WTC11 (cell line): Measurements from ENCODE around the gene DAPK3. TPM values are rescaled to one million over a fixed set of nuclear protein-coding genes. Genes with fewer than 3 reads are reported as not detected.

Experiments used
- ATAC-seq: fragments of 200-7000 bp; cut with Tn5 transposase; 2 replicates; pipeline ENCODE4 v1.10.0; 2021; ENCODE audit warnings: mild to moderate bottlenecking, moderate library complexity
- CTCF ChIA-PET: fragments of 300-600 bp; sonication (Branson Sonifier 250); formaldehyde crosslinking; loops from one replicate; lab custom pipeline; 2021; ENCODE audit warnings: antibody characterized with exemption; lab: Charles Lee
- POLR2A ChIA-PET: fragments of 350-600 bp; sonication (Branson Sonifier 250); formaldehyde crosslinking; loops from one replicate; lab custom pipeline; 2021; ENCODE audit warnings: antibody characterized with exemption; lab: Charles Lee
- DNase-seq: peaks from one replicate; pipeline ENCODE4 v3.0.0; 2021; ENCODE audit warnings: low spot score
- H3K27ac Mint-ChIP-seq: 2 replicates; pipeline ENCODE4 v1.8.0; 2021; ENCODE audit warnings: mixed read lengths
- H3K27me3 Mint-ChIP-seq: 2 replicates; pipeline ENCODE4 v1.8.0; 2021; ENCODE audit warnings: low read depth, mild to moderate bottlenecking, moderate library complexity, mixed read lengths
- H3K36me3 Mint-ChIP-seq: 2 replicates; pipeline ENCODE4 v1.8.0; 2021; ENCODE audit warnings: mixed read lengths
- H3K4me1 Mint-ChIP-seq: 2 replicates; pipeline ENCODE4 v1.8.0; 2022; ENCODE audit warnings: mixed read lengths
- H3K4me3 Mint-ChIP-seq: 2 replicates; pipeline ENCODE4 v1.8.0; 2021; ENCODE audit warnings: mild to moderate bottlenecking, moderate library complexity, mixed read lengths
- H3K9me3 Mint-ChIP-seq: 2 replicates; pipeline ENCODE4 v1.8.0; 2021; ENCODE audit warnings: mixed read lengths
- CREM ChIP-seq: sonication (generic); formaldehyde crosslinking; IDR thresholded peaks from 2 replicates; pipeline ENCODE4 v1.8.1; 2022; ENCODE audit warnings: mild to moderate bottlenecking, missing genetic modification reagents, moderate library complexity
- ELF4 ChIP-seq: sonication (generic); formaldehyde crosslinking; IDR thresholded peaks from 2 replicates; pipeline ENCODE4 v1.8.1; 2022; ENCODE audit warnings: low read depth, mild to moderate bottlenecking, moderate library complexity, missing genetic modification reagents
- EMX1 ChIP-seq: fragments of 250-450 bp; sonication (Bioruptor Pico); IDR thresholded peaks from 2 replicates; pipeline ENCODE4 v1.8.0; 2021; ENCODE audit warnings: mild to moderate bottlenecking
- GABPB1 ChIP-seq: sonication (generic); formaldehyde crosslinking; IDR thresholded peaks from 2 replicates; pipeline ENCODE4 v1.8.1; 2023; ENCODE audit warnings: mild to moderate bottlenecking, missing genetic modification reagents
- JUN ChIP-seq: sonication (generic); formaldehyde crosslinking; IDR thresholded peaks from 2 replicates; pipeline ENCODE4 v1.8.0; 2023; ENCODE audit warnings: mild to moderate bottlenecking, missing genetic modification reagents
- NR1H2 ChIP-seq: sonication (generic); formaldehyde crosslinking; IDR thresholded peaks from 2 replicates; pipeline ENCODE4 v1.9.0; 2021; ENCODE audit warnings: mild to moderate bottlenecking, moderate library complexity, missing genetic modification reagents
- NR3C1 ChIP-seq: sonication (generic); formaldehyde crosslinking; conservative IDR thresholded peaks from 2 replicates; pipeline ENCODE4 v1.8.1; 2023; ENCODE audit warnings: low read depth, mild to moderate bottlenecking, missing genetic modification reagents
- OVOL2 ChIP-seq: fragments of 250-450 bp; sonication (Bioruptor Pico); IDR thresholded peaks from 2 replicates; pipeline ENCODE4 v1.9.0; 2021; ENCODE audit warnings: mild to moderate bottlenecking, borderline replicate concordance
- TEAD1 ChIP-seq: sonication (generic); formaldehyde crosslinking; IDR thresholded peaks from 2 replicates; pipeline ENCODE4 v1.8.0; 2022; ENCODE audit warnings: mild to moderate bottlenecking, missing genetic modification reagents
- TEAD4 ChIP-seq: sonication (generic); formaldehyde crosslinking; IDR thresholded peaks from 2 replicates; pipeline ENCODE4 v1.8.0; 2022; ENCODE audit warnings: mild to moderate bottlenecking, missing genetic modification reagents
- ZBTB21 ChIP-seq: sonication (generic); formaldehyde crosslinking; IDR thresholded peaks from 2 replicates; pipeline ENCODE4 v1.8.1; 2023; ENCODE audit warnings: mild to moderate bottlenecking, missing genetic modification reagents, borderline replicate concordance
- ZNF121 ChIP-seq: sonication (generic); formaldehyde crosslinking; IDR thresholded peaks from 2 replicates; pipeline ENCODE4 v1.8.0; 2023; ENCODE audit warnings: missing genetic modification reagents
- ZNF263 ChIP-seq: sonication (generic); formaldehyde crosslinking; IDR thresholded peaks from 2 replicates; pipeline ENCODE4 v1.8.1; 2022; ENCODE audit warnings: low read depth, mild to moderate bottlenecking, moderate library complexity, missing genetic modification reagents
- ZNF416 ChIP-seq: fragments of 250-450 bp; sonication (Bioruptor Pico); IDR thresholded peaks from 2 replicates; pipeline ENCODE4 v1.9.0; 2021; ENCODE audit warnings: mild to moderate bottlenecking, inconsistent platforms
- ZNF423 ChIP-seq: fragments of 250-450 bp; sonication (Bioruptor Pico); IDR thresholded peaks from 2 replicates; pipeline ENCODE4 v2.1.2; 2022; ENCODE audit warnings: mild to moderate bottlenecking, moderate library complexity
- total RNA-seq: library from RNA; stranded (reverse); gene quantifications from 3 replicates; pipeline ENCODE4 v1.2.3, GENCODE V29; 2021
- TF ChIP-seq, protein P1 (sequence below): sonication (generic); formaldehyde crosslinking; conservative IDR thresholded peaks from 2 replicates; pipeline ENCODE4 v1.8.1; 2022; ENCODE audit warnings: mild to moderate bottlenecking, missing genetic modification reagents
- TF ChIP-seq, protein P2 (sequence below): sonication (generic); formaldehyde crosslinking; IDR thresholded peaks from 2 replicates; pipeline ENCODE4 v1.8.1; 2022; ENCODE audit warnings: mild to moderate bottlenecking, moderate library complexity, missing genetic modification reagents
- TF ChIP-seq, protein P3 (sequence below): fragments of 250-450 bp; sonication (Bioruptor Pico); IDR thresholded peaks from 2 replicates; pipeline ENCODE4 v1.9.0; 2021; ENCODE audit warnings: mild to moderate bottlenecking
- TF ChIP-seq, protein P4 (sequence below): fragments of 250-450 bp; sonication (Bioruptor Pico); IDR thresholded peaks from 2 replicates; pipeline ENCODE4 v1.9.0; 2021; ENCODE audit warnings: mild to moderate bottlenecking
- TF ChIP-seq, protein P5 (sequence below): sonication (generic); formaldehyde crosslinking; IDR thresholded peaks from 2 replicates; pipeline ENCODE4 v1.8.1; 2022; ENCODE audit warnings: mild to moderate bottlenecking, missing genetic modification reagents, moderate library complexity, borderline replicate concordance

DAPK3 gene
- total RNA-seq, 1 experiment from 2014 or later, result 73.5 TPM

DNA sequence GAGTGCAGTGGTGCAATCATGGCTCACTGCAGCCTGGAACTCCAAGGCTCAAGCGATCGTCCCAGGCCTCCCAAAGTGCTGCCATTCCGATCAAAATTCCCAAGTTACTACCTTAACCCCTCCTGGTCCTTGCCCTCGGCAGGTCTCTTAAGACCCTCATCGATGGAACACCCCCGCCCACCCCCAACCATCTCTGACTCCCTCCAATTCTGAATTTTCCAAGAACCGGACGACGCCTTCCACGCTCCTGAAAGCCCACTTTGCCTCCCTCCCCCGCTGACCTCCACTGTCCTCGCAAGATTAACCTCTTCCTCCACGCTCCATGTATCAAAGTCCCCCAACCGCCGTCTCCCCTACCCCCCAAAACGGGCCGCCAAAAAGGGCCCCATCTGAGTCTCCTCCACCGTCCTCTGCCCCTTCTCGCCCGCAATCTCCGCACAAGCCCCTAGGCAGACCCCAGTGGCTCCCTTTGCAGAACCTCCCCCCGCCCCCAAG is 539 bp downstream of the DAPK3 start:
- Mint-ChIP-seq H3K4me1 (peaks cover 26% of the 10 kb centered on the region), H3K4me3 (peak overlapping the region; percentile 96), H3K9me3 (no peaks in the 10 kb centered on the region), H3K27ac (peak overlapping the region; percentile 100), H3K36me3 (peaks cover 21% of the 10 kb centered on the region), H3K27me3 (no peaks in the 10 kb centered on the region; the same call in 1 of the 2 replicates)
- TF ChIP-seq, protein P1, sequence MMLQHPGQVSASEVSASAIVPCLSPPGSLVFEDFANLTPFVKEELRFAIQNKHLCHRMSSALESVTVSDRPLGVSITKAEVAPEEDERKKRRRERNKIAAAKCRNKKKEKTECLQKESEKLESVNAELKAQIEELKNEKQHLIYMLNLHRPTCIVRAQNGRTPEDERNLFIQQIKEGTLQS (CRISPR knock-in tag), result no peak
- no peak for TF ChIP-seq JUN (CRISPR knock-in tag)
- no peak for TF ChIP-seq ZNF263
- no peak for TF ChIP-seq NR3C1 (CRISPR knock-in tag)
- TF ChIP-seq ZNF121 (CRISPR knock-in tag), result peak; percentile 87
- TF ChIP-seq, protein P2, sequence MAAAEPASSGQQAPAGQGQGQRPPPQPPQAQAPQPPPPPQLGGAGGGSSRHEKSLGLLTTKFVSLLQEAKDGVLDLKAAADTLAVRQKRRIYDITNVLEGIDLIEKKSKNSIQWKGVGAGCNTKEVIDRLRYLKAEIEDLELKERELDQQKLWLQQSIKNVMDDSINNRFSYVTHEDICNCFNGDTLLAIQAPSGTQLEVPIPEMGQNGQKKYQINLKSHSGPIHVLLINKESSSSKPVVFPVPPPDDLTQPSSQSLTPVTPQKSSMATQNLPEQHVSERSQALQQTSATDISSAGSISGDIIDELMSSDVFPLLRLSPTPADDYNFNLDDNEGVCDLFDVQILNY, result no peak
- no peak for TF ChIP-seq ZNF416 (CRISPR knock-in tag)
- no peak for TF ChIP-seq GABPB1 (CRISPR knock-in tag)
- POLR2A ChIA-PET, result interaction anchor here (0.7 to 4.8 kb wide), 9 partner anchors 11 to 208 kb away, joined by 3 to 142 read pairs (median 4); partner anchors contain the start of genes EEF2, MRPL54 and NMRK2
- no peak for ATAC-seq
- no peak for DNase-seq
- CTCF ChIA-PET, result interaction anchor here (0.6 to 2.2 kb wide), 11 partner anchors 13 to 1686 kb away, joined by 3 to 49 read pairs (median 6); partner anchors contain the start of genes ATCAY and MRPL54

DNA sequence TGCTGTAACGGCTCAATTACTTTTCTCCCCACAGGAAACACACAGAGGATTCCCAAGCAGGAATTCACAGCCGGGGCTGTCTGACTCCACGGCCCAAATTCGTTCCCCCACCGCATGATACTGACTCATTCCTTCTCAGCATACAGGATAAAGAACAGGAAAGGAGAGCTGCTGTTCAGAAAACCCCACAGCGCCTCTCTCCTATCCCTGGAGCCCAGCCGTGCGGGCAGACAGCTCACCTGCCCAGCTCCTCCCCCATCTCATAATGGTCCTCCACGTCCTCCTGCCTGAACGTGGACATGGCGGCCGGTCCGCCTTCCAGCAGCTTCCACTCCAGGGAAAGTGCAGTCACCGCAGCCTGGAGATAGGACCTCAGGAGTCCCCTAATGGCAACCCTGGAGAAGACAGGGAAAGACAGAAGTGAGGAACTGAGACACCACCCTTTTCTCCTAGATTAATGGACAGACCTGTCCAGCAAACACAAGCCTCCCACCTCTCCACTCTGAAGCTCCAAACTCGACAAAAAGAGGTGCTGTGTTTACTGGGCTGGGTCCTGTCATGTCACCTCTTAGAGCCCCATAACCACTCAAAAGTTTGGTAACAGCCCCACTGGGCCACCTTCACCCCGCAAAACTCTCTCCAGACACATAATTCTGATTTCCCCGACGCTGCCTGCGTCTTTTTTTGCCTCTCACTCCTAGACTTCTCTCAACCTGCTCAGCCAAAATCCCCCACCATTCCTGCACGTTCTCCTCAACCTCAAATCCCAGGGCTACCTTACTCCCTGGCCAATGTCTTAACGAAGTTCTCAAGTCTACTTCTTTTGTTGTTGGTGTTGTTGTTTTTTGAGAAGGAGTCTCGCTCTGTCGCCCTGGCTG is 1.2 kb downstream of the DAPK3 start:
- peaks cover 24% of the 10 kb centered on the region for H3K36me3 Mint-ChIP-seq
- TF ChIP-seq, protein P3, sequence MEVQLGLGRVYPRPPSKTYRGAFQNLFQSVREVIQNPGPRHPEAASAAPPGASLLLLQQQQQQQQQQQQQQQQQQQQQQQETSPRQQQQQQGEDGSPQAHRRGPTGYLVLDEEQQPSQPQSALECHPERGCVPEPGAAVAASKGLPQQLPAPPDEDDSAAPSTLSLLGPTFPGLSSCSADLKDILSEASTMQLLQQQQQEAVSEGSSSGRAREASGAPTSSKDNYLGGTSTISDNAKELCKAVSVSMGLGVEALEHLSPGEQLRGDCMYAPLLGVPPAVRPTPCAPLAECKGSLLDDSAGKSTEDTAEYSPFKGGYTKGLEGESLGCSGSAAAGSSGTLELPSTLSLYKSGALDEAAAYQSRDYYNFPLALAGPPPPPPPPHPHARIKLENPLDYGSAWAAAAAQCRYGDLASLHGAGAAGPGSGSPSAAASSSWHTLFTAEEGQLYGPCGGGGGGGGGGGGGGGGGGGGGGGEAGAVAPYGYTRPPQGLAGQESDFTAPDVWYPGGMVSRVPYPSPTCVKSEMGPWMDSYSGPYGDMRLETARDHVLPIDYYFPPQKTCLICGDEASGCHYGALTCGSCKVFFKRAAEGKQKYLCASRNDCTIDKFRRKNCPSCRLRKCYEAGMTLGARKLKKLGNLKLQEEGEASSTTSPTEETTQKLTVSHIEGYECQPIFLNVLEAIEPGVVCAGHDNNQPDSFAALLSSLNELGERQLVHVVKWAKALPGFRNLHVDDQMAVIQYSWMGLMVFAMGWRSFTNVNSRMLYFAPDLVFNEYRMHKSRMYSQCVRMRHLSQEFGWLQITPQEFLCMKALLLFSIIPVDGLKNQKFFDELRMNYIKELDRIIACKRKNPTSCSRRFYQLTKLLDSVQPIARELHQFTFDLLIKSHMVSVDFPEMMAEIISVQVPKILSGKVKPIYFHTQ (CRISPR knock-in tag), result no peak
- TF ChIP-seq GABPB1 (CRISPR knock-in tag), result no peak
- TF ChIP-seq EMX1 (CRISPR knock-in tag), result no peak
- TF ChIP-seq, all 79 proteins: peak for 0
- Mint-ChIP-seq H3K27ac (peak overlapping the region; percentile 100), H3K9me3 (no peaks in the 10 kb centered on the region), H3K4me1 (peaks cover 26% of the 10 kb centered on the region), H3K27me3 (no peaks in the 10 kb centered on the region; the same call in 1 of the 2 replicates), H3K4me3 (peak overlapping the region; percentile 96)
- CTCF ChIA-PET, result interaction anchor here (0.5 to 2.2 kb wide), 16 partner anchors 9 to 208 kb away, joined by 3 to 48 read pairs (median 5); partner anchors contain the start of genes APBA3, ATCAY, MRPL54 and NMRK2
- ATAC-seq (no peak), DNase-seq (peak; percentile 40)
- POLR2A ChIA-PET, result interaction anchor here (0.6 to 4.8 kb wide), 16 partner anchors 11 to 120 kb away, joined by 3 to 142 read pairs (median 4); partner anchors contain the start of genes EEF2 and NMRK2

DNA sequence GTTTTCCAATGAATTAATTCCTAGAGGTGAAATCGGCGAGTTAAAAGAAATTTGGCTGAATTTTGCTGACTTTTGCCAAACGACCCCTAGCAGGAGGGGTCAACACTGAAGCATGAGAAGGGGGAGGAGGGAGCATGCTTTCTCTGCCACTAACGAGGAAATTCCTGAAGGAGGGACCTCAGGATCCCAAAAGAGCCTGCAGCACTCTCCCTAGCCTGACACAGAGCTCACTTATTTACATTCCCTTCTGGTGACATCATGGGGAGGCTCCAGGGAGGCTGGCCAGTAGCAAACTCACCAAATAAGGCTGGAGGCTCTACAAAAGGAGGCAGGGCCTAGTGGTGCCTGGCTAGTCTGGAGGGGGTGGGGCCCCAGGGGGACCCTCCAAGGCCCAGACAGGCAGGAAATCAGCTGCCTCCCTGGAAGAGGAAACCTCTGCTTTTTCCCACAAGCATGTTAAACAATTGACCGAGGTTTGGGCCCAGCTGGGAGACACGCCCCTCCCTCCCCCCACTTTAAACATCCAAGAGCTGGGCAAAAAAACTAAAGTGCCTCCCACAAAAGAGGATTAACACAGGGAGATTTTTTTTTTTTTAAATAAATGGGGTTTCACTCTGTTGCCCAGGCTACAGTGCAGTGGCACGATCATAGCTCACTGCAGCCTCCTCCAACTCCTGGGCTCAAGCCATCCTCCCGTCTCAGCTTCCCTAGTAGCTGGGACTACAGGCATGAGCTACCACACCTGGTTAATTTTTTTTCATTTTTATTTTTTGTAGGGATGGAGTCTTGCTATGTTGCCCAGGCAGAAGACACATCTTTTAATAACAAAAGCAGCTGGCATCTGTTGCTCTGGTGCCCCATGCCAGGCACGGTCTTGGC is 2.1 kb downstream of the DAPK3 start:
- peak overlapping the region; percentile 96 for H3K4me3 Mint-ChIP-seq
- H3K9me3 Mint-ChIP-seq, result no peaks in the 10 kb centered on the region
- H3K4me1 Mint-ChIP-seq, result peaks cover 26% of the 10 kb centered on the region
- no peaks in the 10 kb centered on the region; the same call in 1 of the 2 replicates for H3K27me3 Mint-ChIP-seq
- CTCF ChIA-PET, result interaction anchor here (0.5 to 2.2 kb wide), 21 partner anchors 10 to 710 kb away, joined by 3 to 48 read pairs (median 4); partner anchors contain the start of genes APBA3, ATCAY, EEF2 and MRPL54
- peak; percentile 60 for ATAC-seq
- H3K36me3 Mint-ChIP-seq, result peaks cover 27% of the 10 kb centered on the region
- peak overlapping the region; percentile 100 for H3K27ac Mint-ChIP-seq
- POLR2A ChIA-PET, result interaction anchor here (0.5 to 4.8 kb wide), 18 partner anchors 10 to 119 kb away, joined by 3 to 142 read pairs (median 4); partner anchors contain the start of genes EEF2 and NMRK2
- DNase-seq, result peak; percentile 85
- TF ChIP-seq NR1H2 (CRISPR knock-in tag) (no peak), TEAD4 (CRISPR knock-in tag) (no peak), ZNF121 (CRISPR knock-in tag) (peak; percentile 40; the same call in 1 of the 2 replicates), ZBTB21 (CRISPR knock-in tag) (no peak), CREM (CRISPR knock-in tag) (no peak), ZNF423 (no peak), ELF4 (CRISPR knock-in tag) (no peak), TEAD1 (CRISPR knock-in tag) (peak; percentile 59; the same call in 1 of the 2 replicates), OVOL2 (no peak)
- TF ChIP-seq, protein P4, sequence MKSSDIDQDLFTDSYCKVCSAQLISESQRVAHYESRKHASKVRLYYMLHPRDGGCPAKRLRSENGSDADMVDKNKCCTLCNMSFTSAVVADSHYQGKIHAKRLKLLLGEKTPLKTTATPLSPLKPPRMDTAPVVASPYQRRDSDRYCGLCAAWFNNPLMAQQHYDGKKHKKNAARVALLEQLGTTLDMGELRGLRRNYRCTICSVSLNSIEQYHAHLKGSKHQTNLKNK, result no peak
- TF ChIP-seq, protein P5, sequence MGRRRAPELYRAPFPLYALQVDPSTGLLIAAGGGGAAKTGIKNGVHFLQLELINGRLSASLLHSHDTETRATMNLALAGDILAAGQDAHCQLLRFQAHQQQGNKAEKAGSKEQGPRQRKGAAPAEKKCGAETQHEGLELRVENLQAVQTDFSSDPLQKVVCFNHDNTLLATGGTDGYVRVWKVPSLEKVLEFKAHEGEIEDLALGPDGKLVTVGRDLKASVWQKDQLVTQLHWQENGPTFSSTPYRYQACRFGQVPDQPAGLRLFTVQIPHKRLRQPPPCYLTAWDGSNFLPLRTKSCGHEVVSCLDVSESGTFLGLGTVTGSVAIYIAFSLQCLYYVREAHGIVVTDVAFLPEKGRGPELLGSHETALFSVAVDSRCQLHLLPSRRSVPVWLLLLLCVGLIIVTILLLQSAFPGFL (CRISPR knock-in tag), result no peak
